Measurements from ENCODE around the gene SLC35G2.
"Not testable (repeated sequence)": the region's sequence is repeated elsewhere in the genome, so short reads cannot be mapped to it uniquely, and the experiment has no call there.

SLC35G2 gene

DNA sequence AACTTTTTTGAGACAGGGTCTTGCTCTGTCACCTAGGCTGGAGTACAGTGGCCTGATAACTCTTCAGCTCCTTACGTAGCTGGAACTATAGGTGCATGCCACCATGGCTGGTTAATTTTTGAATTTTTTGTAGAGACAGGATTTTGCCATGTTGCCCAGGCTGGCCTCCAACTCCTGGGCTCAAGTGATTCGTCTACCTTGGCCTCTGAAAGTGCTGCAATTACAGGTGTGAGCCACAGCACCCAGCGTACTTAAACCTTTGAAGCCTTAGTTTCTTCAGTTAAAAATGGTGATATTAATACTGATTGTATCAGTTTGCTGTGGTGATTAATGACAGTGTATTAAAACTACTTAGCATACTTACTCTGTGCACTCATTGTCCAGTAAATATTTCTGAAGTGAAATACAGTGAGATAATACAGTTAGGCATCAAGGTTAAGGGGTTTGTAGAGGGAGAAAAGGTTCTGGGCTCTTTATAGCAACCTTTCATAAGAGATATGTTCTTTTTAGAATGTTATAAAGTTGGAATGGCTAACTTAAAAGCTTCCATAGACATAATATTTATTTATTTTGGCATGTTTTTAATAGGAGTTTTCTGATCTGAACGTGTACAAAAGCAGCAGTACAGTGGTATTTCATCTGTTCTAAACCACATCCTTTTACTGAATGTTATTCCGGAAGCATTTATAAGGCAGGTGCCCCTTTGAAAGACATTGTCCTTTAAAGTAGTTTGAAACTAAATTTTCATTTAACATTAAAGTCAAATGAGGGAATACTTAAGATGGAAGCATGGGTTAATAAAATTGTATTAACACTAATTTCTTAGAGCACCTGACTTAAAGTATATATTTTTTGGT lies 66.7 kb downstream of the SLC35G2 start:
- DNase-seq (ENCODE audit: low read depth): no peak

DNA sequence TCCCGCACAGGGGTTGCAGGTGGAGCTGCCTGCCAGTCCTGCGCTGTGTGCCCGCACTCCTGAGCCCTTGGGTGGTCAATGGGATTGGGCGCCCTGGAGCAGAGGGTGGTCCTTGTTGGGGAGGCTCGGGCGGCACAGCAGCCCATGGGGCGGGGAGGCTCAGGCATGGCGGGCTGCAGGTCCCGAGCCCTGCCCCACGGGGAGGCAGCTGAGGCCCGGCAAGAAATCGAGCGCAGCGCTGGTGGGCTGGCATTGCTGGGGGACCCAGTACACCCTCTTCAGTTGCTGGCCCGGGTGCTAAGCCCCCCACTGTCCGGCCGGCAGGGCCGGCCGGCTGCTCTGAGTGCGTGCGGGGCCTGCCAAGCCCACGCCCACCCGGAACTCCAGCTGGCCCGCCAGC lies 71.0 kb downstream of the SLC35G2 start:
- no peak for DNase-seq (ENCODE audit: low read depth)

DNA sequence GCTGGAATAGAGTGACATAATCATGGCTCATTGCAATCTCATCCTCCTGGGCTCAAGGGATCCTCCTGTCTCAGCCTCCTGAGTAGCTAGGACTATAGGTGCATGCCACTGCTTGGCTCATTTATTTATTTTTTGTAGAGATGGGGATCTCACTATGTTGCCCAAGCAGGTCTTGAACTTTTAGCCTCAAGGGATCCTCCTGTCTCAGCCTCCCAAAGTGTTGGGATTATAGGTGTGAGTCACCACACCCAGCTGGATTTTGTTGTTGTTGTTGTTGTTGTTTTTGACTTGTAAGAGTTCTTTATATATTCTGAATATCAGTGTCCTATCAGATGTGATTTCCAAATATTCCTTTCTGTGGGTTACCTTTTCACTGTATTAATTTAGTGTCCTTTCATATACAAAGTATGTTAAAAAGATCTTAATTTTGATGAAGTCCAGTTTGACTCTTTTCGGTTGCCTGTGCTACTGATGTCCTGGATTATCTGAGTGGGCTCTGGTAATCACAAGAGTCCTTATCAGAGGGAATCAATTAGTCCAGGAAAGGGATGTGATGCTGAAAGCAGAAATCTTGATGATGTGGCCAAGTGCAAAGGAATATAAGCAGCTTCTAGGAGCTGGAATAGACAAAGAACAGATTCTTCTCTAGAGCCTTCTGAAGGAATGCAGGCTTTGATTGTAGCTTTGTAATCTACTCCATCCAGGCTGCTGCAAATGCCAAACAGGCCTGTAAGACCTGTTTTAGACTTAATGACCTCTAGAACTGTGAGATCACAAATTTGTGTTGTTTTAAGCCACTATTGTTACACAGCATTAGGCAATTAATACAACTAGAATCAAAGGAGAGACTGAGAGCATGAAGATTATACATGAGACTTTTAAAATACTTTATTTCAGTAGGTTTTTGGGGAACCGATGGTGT lies 73.3 kb downstream of the SLC35G2 start:
- no peak for DNase-seq (ENCODE audit: low read depth)

DNA sequence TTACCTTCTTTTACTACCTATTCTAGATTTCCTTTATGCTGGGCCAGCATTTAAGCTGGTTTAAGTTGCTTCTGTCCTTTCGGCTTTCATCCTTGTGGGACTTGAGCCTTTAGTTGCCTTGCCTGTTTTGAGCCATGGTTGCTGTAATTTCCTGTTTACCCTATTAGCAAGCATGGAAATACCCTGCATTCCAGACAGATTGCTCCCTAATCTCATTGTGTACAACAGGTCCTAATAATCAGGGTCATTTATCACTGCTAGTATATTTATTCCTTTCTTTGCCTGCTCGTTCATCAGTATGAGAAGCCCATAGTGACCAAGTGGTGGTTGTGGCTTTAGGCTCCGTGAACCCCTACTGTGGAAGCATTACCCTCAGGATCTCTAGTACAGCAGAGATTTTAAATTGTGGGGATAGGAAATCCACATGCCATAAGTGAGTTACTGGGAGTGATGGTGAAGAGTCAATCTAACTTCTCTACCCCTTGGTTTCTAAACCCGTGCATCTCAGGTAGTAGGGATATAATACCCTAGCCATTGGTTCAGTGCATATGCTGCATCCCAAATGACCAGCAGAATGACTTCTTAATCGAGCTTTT lies 75.0 kb downstream of the SLC35G2 start:
- DNase-seq (ENCODE audit: low read depth): no peak

DNA sequence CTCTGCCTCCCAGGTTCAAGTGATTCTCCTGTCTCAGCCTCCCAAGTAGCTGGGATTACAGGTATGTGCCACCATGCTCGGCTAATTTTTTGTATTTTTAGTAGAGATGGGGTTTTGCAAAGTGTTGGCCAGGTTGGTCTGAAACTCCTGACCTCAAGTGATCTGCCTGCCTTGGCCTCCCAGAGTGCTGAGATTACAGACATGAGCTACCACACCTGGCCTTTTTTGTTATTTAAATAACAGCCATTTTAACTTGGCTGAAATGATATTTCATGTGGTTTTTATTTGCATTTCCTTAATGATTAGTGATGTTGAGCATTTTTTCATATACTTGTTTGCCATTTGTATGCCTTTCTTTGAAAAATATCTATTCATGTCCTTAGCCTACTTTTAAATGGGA lies 78.2 kb downstream of the SLC35G2 start:
- DNase-seq (ENCODE audit: low read depth): not testable (repeated sequence)

DNA sequence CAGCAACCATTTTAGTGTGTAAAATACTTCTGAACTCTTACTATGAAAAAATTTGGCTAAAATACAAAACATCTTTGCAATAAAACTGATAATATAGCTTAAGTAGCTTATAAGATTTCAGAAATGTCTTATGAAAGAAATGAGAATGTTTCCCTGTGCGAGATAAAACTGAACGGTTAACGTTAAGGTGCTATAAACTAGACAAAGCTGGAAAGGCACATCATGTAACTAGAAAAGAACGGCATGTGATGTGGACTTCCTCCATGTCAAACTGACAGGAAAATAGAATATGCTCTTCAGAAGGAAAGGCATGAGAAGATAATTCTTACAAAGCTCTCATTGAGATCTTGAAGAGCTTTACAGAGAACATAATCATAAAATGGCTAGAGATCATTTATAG lies 79.6 kb downstream of the SLC35G2 start:
- DNase-seq (ENCODE audit: low read depth): no peak

DNA sequence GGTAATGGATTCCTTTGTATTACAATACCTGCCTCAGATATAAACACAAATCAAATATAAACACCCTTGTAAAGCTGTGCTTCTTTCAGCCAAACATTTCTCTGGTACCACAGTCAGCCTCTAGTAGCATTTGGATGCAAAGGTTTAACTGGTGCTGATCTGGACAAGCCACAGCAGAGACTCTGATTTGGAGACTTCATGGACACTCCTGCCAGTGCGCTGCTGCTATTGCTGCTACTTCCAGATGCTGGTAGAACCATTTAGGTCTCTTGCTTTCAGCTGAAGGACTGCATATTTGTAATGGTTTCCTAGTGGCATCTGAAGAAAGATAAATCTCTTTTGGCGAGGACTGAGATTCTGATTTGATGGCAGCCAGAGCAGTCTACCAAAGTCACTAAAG lies 80.0 kb downstream of the SLC35G2 start:
- DNase-seq (ENCODE audit: low read depth): no peak

DNA sequence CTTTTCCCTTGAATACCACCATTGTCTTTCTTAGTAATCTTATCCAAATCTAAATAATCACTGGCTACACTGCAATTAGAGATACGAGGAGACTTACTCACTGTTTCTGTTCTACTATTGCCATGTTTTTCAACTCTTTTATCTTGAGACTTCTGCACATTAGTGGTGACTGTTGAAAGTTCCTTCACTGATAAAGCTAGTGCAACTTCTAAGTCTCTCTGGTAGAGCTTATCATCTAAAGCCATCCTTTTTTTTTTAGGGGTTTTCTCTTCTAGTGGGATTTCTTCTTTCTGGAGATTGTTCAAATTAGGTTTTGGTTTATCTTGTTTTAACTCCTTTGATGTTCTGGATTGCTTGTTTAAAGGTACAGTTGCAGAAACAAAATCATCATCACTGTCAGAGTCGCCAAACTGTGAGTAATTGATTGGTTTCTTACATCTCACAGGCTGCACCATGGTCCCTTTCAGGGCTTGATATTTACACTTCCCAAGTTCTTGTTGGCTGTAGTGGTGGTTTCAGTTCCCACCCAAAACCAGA lies 80.8 kb downstream of the SLC35G2 start:
- no peak for DNase-seq (ENCODE audit: low read depth)

DNA sequence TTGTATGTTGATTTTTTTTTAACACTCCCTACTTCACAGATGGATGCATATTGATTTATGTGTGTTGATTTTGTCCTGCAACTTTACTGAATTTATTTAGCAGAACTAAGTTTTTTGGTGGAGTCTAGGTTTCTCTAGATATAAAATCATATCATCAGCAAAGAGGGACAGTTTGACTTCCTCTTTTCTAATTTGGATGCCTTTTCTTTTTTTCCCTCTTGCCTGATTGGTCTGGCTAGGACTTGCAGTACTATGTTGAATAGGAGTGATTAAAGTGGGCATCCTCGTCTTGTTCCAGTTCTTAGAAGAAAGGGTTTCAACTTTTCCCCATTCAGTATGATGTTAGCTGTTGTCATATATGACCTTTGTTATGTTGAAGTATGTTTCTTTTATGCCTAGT lies 81.8 kb downstream of the SLC35G2 start:
- DNase-seq (ENCODE audit: low read depth): not testable (repeated sequence)

DNA sequence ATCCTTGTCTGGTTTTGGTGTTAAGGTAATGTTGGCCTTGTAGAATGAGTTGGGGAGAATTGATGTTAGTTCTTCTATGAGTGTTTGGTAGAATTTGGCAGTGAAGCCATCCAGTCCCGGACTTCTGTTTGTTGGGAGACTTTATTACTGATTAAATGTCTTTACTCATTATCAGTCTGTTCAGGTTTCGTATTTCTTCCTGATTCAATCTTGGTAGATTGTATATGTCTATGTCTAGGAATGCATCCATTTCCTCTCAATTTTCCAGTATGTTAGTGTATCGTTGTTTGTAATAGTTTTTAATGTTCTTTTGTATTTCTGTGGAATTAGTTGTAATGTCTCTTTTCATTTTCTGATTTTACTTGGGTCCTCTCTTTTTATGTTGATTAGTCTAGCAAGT lies 82.5 kb downstream of the SLC35G2 start:
- DNase-seq (ENCODE audit: low read depth): no peak

DNA sequence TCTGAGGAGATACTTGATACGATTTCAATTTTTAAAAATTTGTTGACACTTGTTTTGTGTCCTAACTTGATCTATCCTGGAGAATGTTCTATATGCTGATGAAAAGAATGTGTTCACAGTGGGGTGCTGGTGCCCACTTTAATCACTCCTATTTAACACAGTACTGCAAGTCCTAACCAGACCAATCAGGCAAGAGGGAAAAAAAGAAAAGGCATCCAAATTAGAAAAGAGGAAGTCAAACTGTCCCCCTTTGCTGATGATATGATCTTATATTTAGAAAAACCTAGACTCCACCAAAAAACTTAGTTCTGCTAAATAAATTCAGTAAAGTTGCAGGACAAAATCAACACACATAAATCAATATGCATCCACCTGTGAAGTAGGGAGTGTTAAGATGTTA lies 83.6 kb downstream of the SLC35G2 start:
- not testable (repeated sequence) for DNase-seq (ENCODE audit: low read depth)

DNA sequence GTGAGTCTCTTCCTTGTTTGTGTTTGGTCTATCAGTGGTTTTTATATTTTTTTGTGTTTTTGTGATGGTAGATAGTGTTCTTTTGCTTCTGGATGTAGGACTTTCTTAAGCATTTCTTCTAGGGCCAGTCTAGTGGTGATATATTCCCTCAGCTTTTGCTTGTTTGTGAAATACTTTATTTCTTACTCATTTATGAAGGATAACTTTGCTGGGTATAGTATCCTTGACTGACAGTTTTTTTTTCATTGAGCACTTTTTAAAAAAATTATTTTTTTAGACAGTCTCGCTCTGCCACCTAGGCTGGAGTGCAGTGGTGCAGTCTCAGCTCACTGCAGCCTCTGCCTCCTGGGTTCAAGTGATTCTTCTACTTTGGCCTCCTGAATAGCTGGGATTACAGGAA lies 85.0 kb downstream of the SLC35G2 start:
- DNase-seq (ENCODE audit: low read depth): no peak

DNA sequence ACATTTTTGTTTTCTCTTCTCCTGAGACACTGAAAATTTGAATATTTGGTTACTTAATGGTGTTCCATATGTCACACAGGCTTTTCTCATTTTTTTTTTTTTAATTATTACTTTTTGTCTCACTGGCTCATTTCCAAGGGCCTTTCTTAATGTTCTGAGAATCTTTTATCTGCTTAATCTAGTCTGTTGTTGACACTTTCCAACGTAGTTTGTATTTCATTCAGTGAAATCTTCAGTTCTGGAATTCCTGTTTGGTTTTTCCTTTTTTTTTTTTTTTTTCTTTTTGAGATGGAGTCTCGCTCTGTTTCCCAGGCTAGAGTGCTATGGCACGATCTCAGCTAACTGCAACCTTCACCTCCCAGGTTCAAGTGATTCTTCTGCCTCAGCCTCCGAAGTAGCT lies 85.8 kb downstream of the SLC35G2 start:
- DNase-seq (ENCODE audit: low read depth): no peak

Data from stimulated activated CD8-positive, alpha-beta memory T cell treated with anti-CD3 and anti-CD28 coated beads, Interleukin-12 subunit alpha, Interleukin-12 subunit beta, amount 100 ng/mL, for 4 hours (primary cell).